Measurements from ENCODE around the gene GTF3C4.
"Not testable (repeated sequence)": the region's sequence is repeated elsewhere in the genome, so short reads cannot be mapped to it uniquely, and the experiment has no call there.

The GTF3C4 gene

DNA sequence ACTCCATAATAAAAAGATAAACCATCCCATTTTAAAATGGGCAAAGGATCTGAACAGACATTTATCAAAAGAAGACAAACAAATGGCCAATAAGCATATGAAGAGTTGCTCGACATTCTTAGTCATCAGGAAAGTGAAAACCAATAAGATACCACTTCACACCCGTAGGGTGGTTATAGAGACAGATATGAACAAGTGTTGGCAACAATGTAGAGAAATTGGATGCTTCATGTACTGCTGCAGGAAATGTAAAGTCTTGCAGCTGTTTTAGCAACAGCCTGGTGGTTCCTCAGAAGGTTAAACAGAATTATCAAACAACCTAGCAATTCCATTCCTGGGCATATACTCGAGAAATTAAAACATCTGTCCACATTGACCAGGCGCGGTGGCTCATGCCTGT, 42.5 kb downstream of the GTF3C4 start:
- in situ Hi-C loops (cut with HindIII; ENCODE audit: low pct_ligation_motif_present, low sequenced_read_pairs), result no loop called here
- Histone ChIP-seq H3K36me3 (replicated peaks) (no peaks in the 10 kb centered on the region), H3K27me3 (replicated peaks) (peaks cover 2% of the 10 kb centered on the region), H3K4me3 (ENCODE audit: low read depth, low read length) (no peak overlapping the region), H3K27ac (no peak overlapping the region)
- TF ChIP-seq, protein P1, sequence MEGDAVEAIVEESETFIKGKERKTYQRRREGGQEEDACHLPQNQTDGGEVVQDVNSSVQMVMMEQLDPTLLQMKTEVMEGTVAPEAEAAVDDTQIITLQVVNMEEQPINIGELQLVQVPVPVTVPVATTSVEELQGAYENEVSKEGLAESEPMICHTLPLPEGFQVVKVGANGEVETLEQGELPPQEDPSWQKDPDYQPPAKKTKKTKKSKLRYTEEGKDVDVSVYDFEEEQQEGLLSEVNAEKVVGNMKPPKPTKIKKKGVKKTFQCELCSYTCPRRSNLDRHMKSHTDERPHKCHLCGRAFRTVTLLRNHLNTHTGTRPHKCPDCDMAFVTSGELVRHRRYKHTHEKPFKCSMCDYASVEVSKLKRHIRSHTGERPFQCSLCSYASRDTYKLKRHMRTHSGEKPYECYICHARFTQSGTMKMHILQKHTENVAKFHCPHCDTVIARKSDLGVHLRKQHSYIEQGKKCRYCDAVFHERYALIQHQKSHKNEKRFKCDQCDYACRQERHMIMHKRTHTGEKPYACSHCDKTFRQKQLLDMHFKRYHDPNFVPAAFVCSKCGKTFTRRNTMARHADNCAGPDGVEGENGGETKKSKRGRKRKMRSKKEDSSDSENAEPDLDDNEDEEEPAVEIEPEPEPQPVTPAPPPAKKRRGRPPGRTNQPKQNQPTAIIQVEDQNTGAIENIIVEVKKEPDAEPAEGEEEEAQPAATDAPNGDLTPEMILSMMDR (IDR thresholded peaks at IDR 0.05; ENCODE audit: low read depth, low read length, missing control alignments), result no peak
- no peak for DNase-seq

DNA sequence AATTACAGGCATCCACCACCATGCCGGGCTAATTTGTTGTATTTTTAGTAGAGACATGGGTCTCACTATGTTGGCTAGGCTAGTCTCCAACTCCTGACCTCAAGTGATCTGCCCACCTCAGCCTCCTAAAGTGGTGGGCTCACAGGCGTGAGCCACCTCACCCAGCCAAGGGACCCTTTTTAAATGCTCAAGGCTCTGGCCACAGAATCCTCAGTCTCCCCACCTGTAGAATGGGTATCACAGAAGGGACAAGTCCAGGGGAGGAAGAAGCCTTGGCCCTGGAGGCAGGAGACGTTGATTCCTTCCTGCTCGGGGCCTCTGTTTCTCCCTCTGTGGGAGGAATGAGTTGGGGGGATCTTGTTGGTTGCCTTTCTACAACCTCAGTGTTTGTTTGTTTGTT, 45.7 kb downstream of the GTF3C4 start:
- in situ Hi-C loops (cut with HindIII; ENCODE audit: low pct_ligation_motif_present, low sequenced_read_pairs), result no loop called here
- no peaks in the 10 kb centered on the region for H3K27me3 ChIP-seq (replicated peaks)
- H3K36me3 ChIP-seq (replicated peaks), result no peaks in the 10 kb centered on the region
- no peak for DNase-seq
- TF ChIP-seq, protein P1 (IDR thresholded peaks at IDR 0.05; ENCODE audit: low read depth, low read length, missing control alignments), result no peak
- H3K4me3 ChIP-seq (ENCODE audit: low read depth, low read length), result no peak overlapping the region
- no peak overlapping the region for H3K27ac ChIP-seq

GRCh38 chr9:132717326-132717945, 47.2 kb downstream of the GTF3C4 start:
- no peak overlapping the region for H3K27ac ChIP-seq
- no peak for DNase-seq
- TF ChIP-seq, protein P1 (IDR thresholded peaks at IDR 0.05; ENCODE audit: low read depth, low read length, missing control alignments), result no peak
- no peak overlapping the region for H3K4me3 ChIP-seq (ENCODE audit: low read depth, low read length)
- H3K36me3 ChIP-seq (replicated peaks), result no peaks in the 10 kb centered on the region
- in situ Hi-C loops (cut with HindIII; ENCODE audit: low pct_ligation_motif_present, low sequenced_read_pairs), result no loop called here
- H3K27me3 ChIP-seq (replicated peaks), result no peaks in the 10 kb centered on the region

DNA sequence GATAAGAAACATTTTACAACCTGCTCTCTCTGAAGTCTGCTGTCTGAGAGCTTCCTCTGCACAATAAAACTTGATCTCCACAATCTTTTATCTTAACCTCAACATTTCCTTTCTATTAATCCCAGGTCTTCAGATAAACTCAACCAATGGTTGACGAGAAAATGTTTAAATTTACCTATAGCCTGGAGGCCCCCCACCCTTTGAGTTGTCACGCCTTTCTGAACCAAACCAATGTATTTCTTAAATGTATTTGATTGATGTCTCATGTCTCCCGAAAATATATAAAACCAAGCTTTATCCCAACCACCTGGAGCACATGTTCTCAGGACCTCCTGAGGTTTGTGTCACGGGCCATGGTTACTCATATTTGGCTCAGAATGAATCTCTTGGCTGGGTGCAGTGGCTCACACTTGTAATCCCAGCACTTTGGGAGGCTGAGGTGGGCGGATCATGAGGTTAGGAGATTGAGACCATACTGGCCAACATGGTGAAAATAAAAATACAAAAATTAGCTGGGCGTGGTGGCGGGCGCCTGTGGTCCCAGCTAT, 48.2 kb downstream of the GTF3C4 start:
- DNase-seq; H3K27ac ChIP-seq; in situ Hi-C loops (cut with HindIII; ENCODE audit: low pct_ligation_motif_present, low sequenced_read_pairs); H3K36me3 ChIP-seq (replicated peaks); H3K27me3 ChIP-seq (replicated peaks); H3K4me3 ChIP-seq (ENCODE audit: low read depth, low read length): not testable (repeated sequence)

DNA sequence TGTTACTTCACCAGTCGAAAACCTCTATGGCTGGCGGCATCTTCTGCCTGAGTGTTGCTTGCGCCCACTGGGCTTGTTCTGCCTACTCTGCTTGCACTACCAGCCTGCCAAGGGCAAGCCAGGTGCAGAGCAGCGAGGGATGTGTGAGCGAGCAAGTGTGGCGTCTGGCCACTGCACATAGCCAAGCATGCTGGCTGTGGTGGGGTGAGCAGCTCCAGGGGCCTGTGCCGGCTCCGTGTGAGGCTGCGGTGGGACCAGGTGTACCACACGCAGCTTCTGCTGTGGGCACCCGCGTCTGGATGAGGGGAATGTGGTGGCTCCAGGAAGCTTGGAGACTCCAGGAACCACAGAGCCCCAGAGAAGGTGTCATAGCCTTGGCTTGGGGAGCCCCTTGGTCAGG, 51.4 kb downstream of the GTF3C4 start:
- TF ChIP-seq, protein P1 (IDR thresholded peaks at IDR 0.05; ENCODE audit: low read depth, low read length, missing control alignments), result no peak
- no peaks in the 10 kb centered on the region for H3K27me3 ChIP-seq (replicated peaks)
- in situ Hi-C loops (cut with HindIII; ENCODE audit: low pct_ligation_motif_present, low sequenced_read_pairs), result no loop called here
- H3K27ac ChIP-seq, result no peak overlapping the region
- H3K4me3 ChIP-seq (ENCODE audit: low read depth, low read length), result no peak overlapping the region
- DNase-seq, result no peak
- no peaks in the 10 kb centered on the region for H3K36me3 ChIP-seq (replicated peaks)

DNA sequence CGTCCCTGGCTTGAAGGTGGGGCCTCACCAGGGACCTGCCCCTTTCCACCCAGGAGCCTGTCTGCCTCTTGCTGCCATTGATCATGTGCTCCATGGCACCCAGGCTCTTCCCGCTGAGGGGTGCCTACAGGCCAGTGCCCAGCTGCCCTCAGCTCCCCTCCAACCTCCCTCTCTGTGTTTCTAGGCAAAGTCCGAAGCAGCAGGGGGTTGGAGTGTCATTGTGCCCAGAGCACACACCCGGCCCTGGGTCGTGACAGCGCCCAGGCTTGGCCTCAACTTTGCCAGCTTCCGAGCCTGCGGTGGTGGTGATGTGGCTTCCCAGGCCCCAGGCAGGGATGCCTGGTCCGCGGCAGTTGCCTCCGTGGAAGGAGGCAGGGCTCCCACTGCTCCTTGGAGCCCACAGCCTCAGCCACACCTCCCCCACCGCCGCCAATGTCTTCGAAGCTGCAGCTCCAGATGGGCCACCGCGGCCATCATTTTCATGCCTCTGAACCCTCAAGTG, 52.4 kb downstream of the GTF3C4 start:
- no peak for DNase-seq
- H3K4me3 ChIP-seq (ENCODE audit: low read depth, low read length), result no peak overlapping the region
- no peak overlapping the region for H3K27ac ChIP-seq
- H3K36me3 ChIP-seq (replicated peaks), result no peaks in the 10 kb centered on the region
- TF ChIP-seq, protein P1 (IDR thresholded peaks at IDR 0.05; ENCODE audit: low read depth, low read length, missing control alignments), result no peak
- in situ Hi-C loops (cut with HindIII; ENCODE audit: low pct_ligation_motif_present, low sequenced_read_pairs), result no loop called here
- peaks cover 2% of the 10 kb centered on the region for H3K27me3 ChIP-seq (replicated peaks)

All from brain microvascular endothelial cell (primary cell).